ENCODE measurements around the gene TEX44.

The TEX44 gene

DNA sequence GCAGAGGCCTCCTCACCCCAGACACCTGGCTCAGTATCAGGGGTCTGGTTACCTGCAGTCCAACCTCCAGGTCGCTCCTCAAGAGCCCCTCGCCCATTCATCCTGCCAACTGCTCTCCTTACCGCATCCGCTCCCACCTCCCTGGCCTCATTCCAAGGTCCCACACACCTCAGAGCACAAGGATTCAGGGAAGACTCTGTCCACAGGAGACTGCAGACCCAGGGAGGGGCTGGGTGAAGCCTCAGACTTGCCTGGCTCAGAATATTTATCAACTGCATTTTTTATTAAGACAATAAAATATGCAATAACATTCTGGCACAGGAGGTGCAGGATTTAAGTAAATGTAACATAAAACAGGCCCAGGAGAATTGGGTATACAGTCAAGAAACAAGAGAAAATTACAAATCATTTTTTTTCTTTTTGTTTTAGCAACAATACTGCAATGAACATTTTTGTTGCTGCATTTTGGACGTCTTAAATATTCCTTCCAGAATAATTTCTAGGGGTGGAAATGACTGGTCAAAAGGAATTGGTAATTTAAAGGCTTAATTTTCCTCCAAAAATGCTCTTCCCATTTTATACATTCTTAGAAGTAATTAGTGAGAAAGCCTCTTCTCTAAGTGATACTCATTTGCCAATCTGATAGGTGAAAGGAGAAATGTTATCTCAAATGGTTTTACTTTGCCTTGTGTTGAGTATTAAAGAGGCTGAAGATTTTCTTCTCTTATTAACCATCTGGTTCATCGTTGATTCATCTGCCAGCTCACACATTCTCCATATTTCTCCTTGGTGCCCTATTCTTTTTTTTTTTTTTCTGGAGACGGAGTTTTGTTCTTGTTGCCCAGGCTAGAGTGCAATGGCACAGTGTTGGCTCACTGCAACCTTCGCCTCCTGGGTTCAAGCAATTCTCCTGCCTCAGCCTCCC lies 42.5 kb downstream of the TEX44 start:
- DNase-seq (ENCODE audit: low read depth): no peak

DNA sequence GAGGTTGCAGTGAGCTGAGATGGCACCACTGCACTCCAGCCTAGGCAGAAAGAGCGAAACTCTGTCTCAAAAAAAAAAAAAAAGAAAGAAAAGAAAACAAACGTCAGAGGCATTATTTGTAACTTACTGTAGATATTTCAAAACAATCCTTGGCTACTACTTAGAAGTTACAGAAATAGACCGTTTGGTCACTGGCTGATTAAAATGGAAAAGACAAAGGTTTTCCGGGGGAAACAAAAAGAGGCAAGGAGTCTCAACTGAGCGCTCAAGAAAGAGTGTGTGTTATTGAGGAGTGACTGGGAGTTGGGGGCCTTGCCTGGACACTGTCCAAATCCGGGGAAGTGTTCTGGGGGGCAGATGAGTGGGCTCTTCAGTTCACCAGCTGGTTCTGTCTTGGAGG lies 47.6 kb downstream of the TEX44 start:
- no peak for DNase-seq (ENCODE audit: low read depth)

DNA sequence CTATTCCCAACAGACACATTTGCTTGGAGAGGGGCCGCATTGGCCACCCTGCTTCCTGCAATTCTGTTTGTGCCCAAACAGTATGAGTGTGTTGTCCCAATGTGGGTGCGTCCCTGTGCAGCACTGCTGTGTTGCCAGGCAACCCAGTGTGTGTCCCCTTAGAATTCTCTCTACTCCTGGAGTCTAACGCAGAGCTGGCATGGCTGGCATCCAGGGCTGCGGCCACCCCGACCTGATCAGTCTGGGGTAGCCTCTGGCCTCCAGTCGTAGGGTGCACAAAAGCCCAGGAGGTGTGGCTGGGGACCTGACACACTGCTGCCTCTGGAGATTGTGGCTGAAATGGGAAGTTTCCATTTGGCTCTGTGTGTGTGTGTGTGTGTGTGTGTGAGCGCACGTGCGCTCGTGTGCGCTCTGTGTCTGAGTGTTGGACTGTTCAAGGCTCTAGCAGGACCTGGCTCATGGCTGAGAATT lies 48.0 kb downstream of the TEX44 start:
- no peak for DNase-seq (ENCODE audit: low read depth)

DNA sequence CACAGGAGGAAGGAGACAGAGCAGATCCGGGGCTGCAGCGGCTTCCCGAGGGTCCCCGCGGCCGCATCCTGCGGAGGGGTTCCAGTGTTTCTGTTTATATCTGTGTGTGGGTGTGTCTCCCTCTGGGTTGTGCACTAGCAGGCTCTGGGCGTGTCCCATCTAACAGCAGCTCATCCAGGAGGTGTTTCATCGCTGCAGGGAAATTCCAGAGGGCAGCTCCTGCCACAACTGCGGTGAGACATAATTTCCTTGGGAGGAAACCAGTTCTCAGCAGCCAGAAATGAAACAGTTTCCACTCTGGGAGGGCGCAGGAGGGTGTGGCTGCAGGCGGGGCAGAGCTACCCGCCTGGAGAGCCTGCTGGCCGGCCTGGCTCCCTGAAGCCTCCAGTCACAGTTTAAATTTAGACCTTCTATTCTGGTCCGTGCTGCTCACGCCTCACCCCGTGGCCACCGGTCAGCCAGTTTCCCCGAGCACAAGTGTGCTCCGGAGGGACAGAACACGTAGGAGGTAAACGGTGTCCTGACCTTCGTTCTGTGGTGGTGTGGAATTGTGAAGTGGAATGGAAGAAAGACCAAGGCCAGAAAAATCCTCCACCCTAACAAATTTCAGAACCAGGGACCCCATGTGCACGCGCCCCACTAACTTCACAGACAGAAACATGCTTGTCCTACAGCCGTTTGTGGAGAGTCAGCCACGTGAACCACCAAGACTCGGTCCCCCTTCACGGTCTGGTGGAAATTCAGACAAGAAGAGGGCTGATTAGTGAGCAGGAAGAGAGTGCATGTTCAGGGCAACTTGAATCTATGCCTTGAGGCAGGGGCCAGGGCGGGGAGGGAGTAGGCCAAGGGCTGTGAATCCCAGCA lies 50.2 kb downstream of the TEX44 start:
- peak; percentile 39 for DNase-seq (ENCODE audit: low read depth)

DNA sequence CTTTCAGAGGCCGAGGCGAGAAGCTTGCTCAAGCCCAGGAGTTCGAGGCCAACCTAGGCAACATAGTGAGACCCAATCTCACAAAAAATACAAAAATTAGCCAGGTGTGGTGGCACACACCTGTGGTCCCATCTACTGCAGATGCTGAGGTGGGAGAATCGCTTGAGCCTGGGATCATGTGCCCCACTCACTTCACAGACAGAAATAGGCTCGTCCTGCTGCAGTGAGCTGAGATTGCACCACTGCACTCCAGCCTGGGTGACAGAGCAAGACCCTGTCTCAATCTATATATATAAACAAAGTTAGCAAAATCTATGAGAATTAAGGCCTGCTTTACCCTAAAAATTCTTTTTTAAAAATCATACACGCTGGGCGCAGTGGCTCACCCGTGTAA lies 50.8 kb downstream of the TEX44 start:
- no peak for DNase-seq (ENCODE audit: low read depth)
